ENCODE results near the gene RIIAD1. TPM values are rescaled to one million over a fixed set of nuclear protein-coding genes. Genes with fewer than 3 reads are reported as not detected.

The RIIAD1 gene
- total and polyA plus RNA-seq, 2 donors (not counting 3 experiments of a cell fraction or from before 2014, with no cell fraction given), result not detected

GRCh38 chr1:151680826-151681225 lies 40.5 kb upstream of the RIIAD1 start:
- no TSS peak for BruUV-seq (replicated peaks)
- Histone ChIP-seq H3K9ac (replicated peaks; ENCODE audit: extremely low read depth, insufficient read depth, low read length) (peak overlapping the region; percentile 71), H3K36me3 (ENCODE audit: control insufficient read depth in 2 of 2, extremely low read depth in 1 of 2, insufficient read depth in 2 of 2, low read length in 2 of 2) (no peaks in the 10 kb centered on the region), H4K20me1 (replicated peaks; ENCODE audit: control insufficient read depth, extremely low read depth, insufficient read depth, low read length) (no peaks in the 10 kb centered on the region), H3K9me1 (replicated peaks; ENCODE audit: control insufficient read depth, extremely low read depth, insufficient read depth, low read length) (no peaks in the 10 kb centered on the region), H3K27me3 (ENCODE audit: control insufficient read depth in 2 of 2, insufficient read depth in 2 of 2, low read length in 2 of 2) (no peaks in the 10 kb centered on the region), H3K4me2 (ENCODE audit: insufficient read depth, low read length) (peak overlapping the region; percentile 92), H3K79me2 (ENCODE audit: control insufficient read depth, insufficient read depth, low read length) (no peaks in the 10 kb centered on the region), H3K4me3 (replicated peaks in 1 of 3; ENCODE audit: insufficient read depth in 1 of 3, low read depth in 1 of 3, low read length in 3 of 3) (peak overlapping the region in 1 of 3 experiments; percentile 37), H2AFZ (ENCODE audit: low read depth, low read length) (no peak overlapping the region), H3K27ac (ENCODE audit: insufficient read depth, low read depth, low read length) (peak overlapping the region; percentile 91), H3K4me1 (ENCODE audit: control insufficient read depth, extremely low read depth, insufficient read depth, low read length) (peaks cover 25% of the 10 kb centered on the region), H3K9me3 (replicated peaks; ENCODE audit: control insufficient read depth, insufficient read depth, low read length) (no peaks in the 10 kb centered on the region)
- ChIA-PET POLR2A (interaction anchor here (0.7 kb wide), 1 partner anchor 27 kb away, joined by 3 read pairs; no protein-coding TSS in a partner anchor), CTCF (interaction anchor here (0.7 to 1.9 kb wide), 7 partner anchors 8 to 321 kb away, joined by 3 to 13 read pairs (median 4); no protein-coding TSS in a partner anchor)
- dilution Hi-C loops (cut with MboI; ENCODE audit: extremely low pct_ligation_motif_present, low sequenced_read_pairs) (no loop called here), intact Hi-C loops (cut with micrococcal nuclease) (loop anchor here (2.0 kb wide), 1 partner anchor 70 kb away; no protein-coding TSS in a partner anchor)
- peak; percentile 93 for FAIRE-seq
- no peak for TF ChIP-seq CTCF (IDR thresholded peaks at IDR 0.05; ENCODE audit: extremely low read depth in 1 of 2, insufficient read depth in 1 of 2, low read depth in 1 of 2, low read length in 2 of 2)
- peak; percentile 36 for TF ChIP-seq POLR2A (IDR thresholded peaks at IDR 0.05; ENCODE audit: low read depth, low read length)
- TF ChIP-seq GATA2 (IDR thresholded peaks at IDR 0.05; ENCODE audit: insufficient read depth, insufficient read length, low read depth, low read length), result no peak
- TF ChIP-seq FOS (IDR thresholded peaks at IDR 0.05; ENCODE audit: borderline replicate concordance, insufficient read depth, low read length), result peak; percentile 62
- TF ChIP-seq MAX (IDR thresholded peaks at IDR 0.05; ENCODE audit: insufficient read depth, insufficient read length), result no peak
- TF ChIP-seq MYC (IDR thresholded peaks at IDR 0.05; ENCODE audit: low read depth, low read length), result no peak
- peak; percentile 89 for TF ChIP-seq JUN (IDR thresholded peaks at IDR 0.05; ENCODE audit: borderline replicate concordance, insufficient read depth, insufficient read length, low read depth)
- peak; percentile 88 for DNase-seq (ENCODE audit: low read depth, low spot score)
